H1 (cell line): ENCODE measurements around the gene RAB1A. TPM values are rescaled to one million over a fixed set of nuclear protein-coding genes. Genes with fewer than 3 reads are reported as not detected.

Experiments
- BCL11A ChIP-seq, 2 experiments: IDR thresholded peaks; one replicate each; pipeline ENCODE4 v1.6.1; 2011; ENCODE audit warnings: low read depth in 2 of 2, low read length in 2 of 2, mild to moderate bottlenecking in 2 of 2
- CEBPB ChIP-seq: IDR thresholded peaks from 2 replicates; pipeline ENCODE4 v1.6.1; 2012; ENCODE audit warnings: low read depth, low read length
- CHD7 ChIP-seq: fragments of 300-600 bp; sonication (generic); IDR thresholded peaks from 2 replicates; pipeline ENCODE4 v1.7.1; 2012; ENCODE audit warnings: low read length, moderate library complexity, mild to moderate bottlenecking, inconsistent platforms; ENCODE audit not compliant: insufficient replicate concordance
- EGR1 ChIP-seq: IDR thresholded peaks from 2 replicates; pipeline ENCODE4 v1.6.1; 2011; ENCODE audit warnings: low read depth, low read length, borderline replicate concordance
- GABPA ChIP-seq: IDR thresholded peaks from 2 replicates; pipeline ENCODE4 v1.6.1; 2011; ENCODE audit warnings: mild to moderate bottlenecking, low read length, moderate library complexity, borderline replicate concordance; ENCODE audit not compliant: insufficient read depth
- JUND ChIP-seq: IDR thresholded peaks from 2 replicates; pipeline ENCODE4 v1.6.1; 2011; ENCODE audit warnings: mild to moderate bottlenecking, improper control_type of control experiment, low read length
- SIN3A ChIP-seq, 2 experiments: IDR thresholded peaks in 1 of 2; conservative IDR thresholded peaks in 1 of 2; 2 replicates each; pipeline ENCODE4 v1.6.1; 2011 to 2012; ENCODE audit warnings: low read length in 2 of 2, improper control_type of control experiment in 1 of 2, low read depth in 1 of 2, mild to moderate bottlenecking in 1 of 2
- SP4 ChIP-seq: IDR thresholded peaks from 2 replicates; pipeline ENCODE4 v1.6.1; 2012; ENCODE audit warnings: low read length, inconsistent platforms
- TAF1 ChIP-seq: IDR thresholded peaks from 2 replicates; pipeline ENCODE4 v1.6.1; 2011; ENCODE audit warnings: mild to moderate bottlenecking, low read depth, low read length
- TBP ChIP-seq: IDR thresholded peaks from 2 replicates; pipeline ENCODE4 v1.6.1; 2011; ENCODE audit warnings: low read depth, low read length, improper control_type of control experiment
- TCF12 ChIP-seq: IDR thresholded peaks from 2 replicates; pipeline ENCODE4 v1.6.1; 2011; ENCODE audit warnings: low read depth, mild to moderate bottlenecking, low read length
- polyA plus RNA-seq, 7 experiments: library from polyadenylated mRNA; depleted of rRNA in 3 of 7; stranded (reverse) in 5 of 7; unstranded in 2 of 7; fragments of >200 nt in 5 of 7; fragments of 200-250 nt in 2 of 7; gene quantifications; 1 replicate in 5 of 7; 2 replicates in 1 of 7; 4 replicates in 1 of 7; pipeline versions ENCODE4 v1.2.1 to v1.2.3, GENCODE V29; 2011 to 2013; ENCODE audit warnings: missing spikeins in 2 of 7, mixed read lengths in 2 of 7
- total RNA-seq: library from RNA; stranded (reverse); fragmentation: NEBNext Ultra II Directional; extraction: Animal tissue kit (Norgen Biotek cat#: 25700); gene quantifications from 2 replicates; pipeline ENCODE4 v1.2.1, GENCODE V29; 2021
- TF ChIP-seq, protein P1 (sequence below): IDR thresholded peaks from 2 replicates; pipeline ENCODE4 v1.6.1; 2012; ENCODE audit warnings: inconsistent platforms

RAB1A gene
- total and polyA plus RNA-seq, 2 of the 8 experiments (the other 6 are each of a cell fraction or from before 2014, with no cell fraction given): 77.9 to 120 TPM

DNA sequence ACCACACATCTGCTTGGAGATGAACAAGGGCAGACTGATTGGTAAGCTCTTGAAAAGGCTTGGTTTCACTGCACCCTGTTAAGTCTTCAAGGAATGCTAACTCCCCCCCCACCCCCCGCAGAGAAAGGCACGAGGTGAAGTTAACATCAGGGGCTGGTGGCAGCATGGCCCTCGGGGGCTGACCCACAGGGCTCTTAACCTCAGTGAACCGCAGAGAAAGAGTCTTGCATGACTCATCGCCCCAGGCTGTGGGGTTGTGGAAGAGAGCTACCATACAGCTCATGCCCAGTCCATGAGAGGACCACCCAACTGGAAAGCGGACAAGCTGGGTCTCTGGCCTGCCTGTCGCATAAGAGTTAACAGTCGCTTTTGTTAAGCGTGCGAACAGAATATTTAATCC is 84.3 kb downstream of the RAB1A start (continued):
- TF ChIP-seq CHD7 (no peak), TBP (no peak), GABPA (no peak), BCL11A (IDR thresholded peaks at IDR 0.05; ENCODE audit: low read depth in 2 of 2, low read length in 2 of 2) (no peak), CEBPB (no peak), TCF12 (no peak), TAF1 (no peak), SP4 (no peak), EGR1 (no peak), JUND (peak; percentile 92), SIN3A (conservative IDR thresholded peaks at IDR 0.05 in 1 of 2, IDR thresholded peaks at IDR 0.05 in 1 of 2; ENCODE audit: low read depth in 1 of 2, low read length in 2 of 2) (no peak)
- TF ChIP-seq, protein P1, sequence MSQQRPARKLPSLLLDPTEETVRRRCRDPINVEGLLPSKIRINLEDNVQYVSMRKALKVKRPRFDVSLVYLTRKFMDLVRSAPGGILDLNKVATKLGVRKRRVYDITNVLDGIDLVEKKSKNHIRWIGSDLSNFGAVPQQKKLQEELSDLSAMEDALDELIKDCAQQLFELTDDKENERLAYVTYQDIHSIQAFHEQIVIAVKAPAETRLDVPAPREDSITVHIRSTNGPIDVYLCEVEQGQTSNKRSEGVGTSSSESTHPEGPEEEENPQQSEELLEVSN: peak; percentile 73; the same call in 1 of the 2 replicates
